A549 (cell line): ENCODE measurements around the gene CCDC77.

Experiments
- KDM5A ChIP-seq: fragments of 200-600 bp; sonication (generic); IDR thresholded peaks from 2 replicates; pipeline ENCODE4 v1.6.1; 2016; ENCODE audit warnings: antibody characterized with exemption, mild to moderate bottlenecking
- RAD21 ChIP-seq, 2 experiments: fragments of >200 bp in 1 of 2; sonication (Bioruptor Twin) in 1 of 2; formaldehyde crosslinking in 1 of 2; IDR thresholded peaks in 1 of 2; conservative IDR thresholded peaks in 1 of 2; 2 replicates in 1 of 2; 3 replicates in 1 of 2; pipeline ENCODE4 v1.6.1; 2012 to 2018; ENCODE audit warnings: inconsistent platforms in 1 of 2
- REST ChIP-seq: fragments of 200-600 bp; sonication (generic); IDR thresholded peaks from 2 replicates; pipeline ENCODE4 v1.6.1; 2016; ENCODE audit warnings: antibody characterized with exemption, mild to moderate bottlenecking, moderate library complexity
- TF ChIP-seq, protein P1 (sequence below): IDR thresholded peaks from 2 replicates; pipeline ENCODE4 v1.6.1; 2012
- TF ChIP-seq, protein P2 (sequence below): fragments of >200 bp; sonication (Bioruptor Twin); formaldehyde crosslinking; IDR thresholded peaks from 3 replicates; pipeline ENCODE4 v1.5.1; 2016

GRCh38 chr12:402029-402389 lies 565 bp downstream of the CCDC77 start:
- TF ChIP-seq KDM5A (no peak), RAD21 (conservative IDR thresholded peaks at IDR 0.05 in 1 of 2, IDR thresholded peaks at IDR 0.05 in 1 of 2) (peak in 1 of 2 experiments; percentile 29; a peak in 1 of 5 replicates), REST (no peak)
- TF ChIP-seq, protein P1, sequence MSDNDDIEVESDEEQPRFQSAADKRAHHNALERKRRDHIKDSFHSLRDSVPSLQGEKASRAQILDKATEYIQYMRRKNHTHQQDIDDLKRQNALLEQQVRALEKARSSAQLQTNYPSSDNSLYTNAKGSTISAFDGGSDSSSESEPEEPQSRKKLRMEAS = no peak; the same call in 1 of the 2 replicates
- TF ChIP-seq, protein P2, sequence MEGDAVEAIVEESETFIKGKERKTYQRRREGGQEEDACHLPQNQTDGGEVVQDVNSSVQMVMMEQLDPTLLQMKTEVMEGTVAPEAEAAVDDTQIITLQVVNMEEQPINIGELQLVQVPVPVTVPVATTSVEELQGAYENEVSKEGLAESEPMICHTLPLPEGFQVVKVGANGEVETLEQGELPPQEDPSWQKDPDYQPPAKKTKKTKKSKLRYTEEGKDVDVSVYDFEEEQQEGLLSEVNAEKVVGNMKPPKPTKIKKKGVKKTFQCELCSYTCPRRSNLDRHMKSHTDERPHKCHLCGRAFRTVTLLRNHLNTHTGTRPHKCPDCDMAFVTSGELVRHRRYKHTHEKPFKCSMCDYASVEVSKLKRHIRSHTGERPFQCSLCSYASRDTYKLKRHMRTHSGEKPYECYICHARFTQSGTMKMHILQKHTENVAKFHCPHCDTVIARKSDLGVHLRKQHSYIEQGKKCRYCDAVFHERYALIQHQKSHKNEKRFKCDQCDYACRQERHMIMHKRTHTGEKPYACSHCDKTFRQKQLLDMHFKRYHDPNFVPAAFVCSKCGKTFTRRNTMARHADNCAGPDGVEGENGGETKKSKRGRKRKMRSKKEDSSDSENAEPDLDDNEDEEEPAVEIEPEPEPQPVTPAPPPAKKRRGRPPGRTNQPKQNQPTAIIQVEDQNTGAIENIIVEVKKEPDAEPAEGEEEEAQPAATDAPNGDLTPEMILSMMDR = peak; percentile 29; the same call in 1 of the 3 replicates
